Esophagus muscularis mucosa (tissue), 4 donors: Measurements from ENCODE around the gene CCNG2.

Experiments
- EP300 ChIP-seq: sonication (generic); formaldehyde crosslinking; IDR thresholded peaks from one replicate; pipeline ENCODE4 v1.6.1; 2017; ENCODE audit warnings: antibody characterized with exemption
- POLR2A ChIP-seq: fragments of 450-650 bp; IDR thresholded peaks from one replicate; pipeline ENCODE4 v1.6.1; 2017; ENCODE audit warnings: antibody characterized with exemption, moderate library complexity, mild to moderate bottlenecking, low read depth
- POLR2AphosphoS5 ChIP-seq, 2 donors: sonication (generic); formaldehyde crosslinking; IDR thresholded peaks; one replicate each; pipeline ENCODE4 v1.6.1; 2017; ENCODE audit warnings: antibody characterized with exemption in 2 of 2
- TF ChIP-seq, protein P1 (sequence below), 3 experiments: fragments of 200-600 bp in 2 of 3; fragments of 450-650 bp in 1 of 3; sonication (generic) in 2 of 3; IDR thresholded peaks; one replicate each; pipeline ENCODE4 v1.5.1; 2017 to 2019; ENCODE audit warnings: antibody characterized with exemption in 3 of 3, mild to moderate bottlenecking in 2 of 3, moderate library complexity in 1 of 3

DNA sequence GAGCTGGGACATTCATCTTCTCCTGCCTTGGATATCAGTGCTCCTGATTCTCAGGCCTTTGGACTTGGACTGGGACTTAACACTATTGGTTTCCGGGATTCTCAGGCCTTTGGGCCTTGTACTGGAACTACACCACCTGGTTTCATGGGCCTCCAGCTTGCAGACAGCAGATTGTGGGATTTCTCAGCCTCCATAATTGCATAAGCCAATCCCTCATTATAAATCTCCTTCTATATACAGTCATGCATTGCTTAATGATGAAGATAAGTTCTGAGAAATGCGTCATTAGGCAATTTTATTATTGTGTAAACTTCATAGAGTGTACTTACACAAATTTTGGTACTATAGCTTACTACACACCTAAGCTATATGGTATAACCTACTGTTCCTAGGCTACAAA lies 8.9 kb upstream of the CCNG2 start:
- TF ChIP-seq, protein P1, sequence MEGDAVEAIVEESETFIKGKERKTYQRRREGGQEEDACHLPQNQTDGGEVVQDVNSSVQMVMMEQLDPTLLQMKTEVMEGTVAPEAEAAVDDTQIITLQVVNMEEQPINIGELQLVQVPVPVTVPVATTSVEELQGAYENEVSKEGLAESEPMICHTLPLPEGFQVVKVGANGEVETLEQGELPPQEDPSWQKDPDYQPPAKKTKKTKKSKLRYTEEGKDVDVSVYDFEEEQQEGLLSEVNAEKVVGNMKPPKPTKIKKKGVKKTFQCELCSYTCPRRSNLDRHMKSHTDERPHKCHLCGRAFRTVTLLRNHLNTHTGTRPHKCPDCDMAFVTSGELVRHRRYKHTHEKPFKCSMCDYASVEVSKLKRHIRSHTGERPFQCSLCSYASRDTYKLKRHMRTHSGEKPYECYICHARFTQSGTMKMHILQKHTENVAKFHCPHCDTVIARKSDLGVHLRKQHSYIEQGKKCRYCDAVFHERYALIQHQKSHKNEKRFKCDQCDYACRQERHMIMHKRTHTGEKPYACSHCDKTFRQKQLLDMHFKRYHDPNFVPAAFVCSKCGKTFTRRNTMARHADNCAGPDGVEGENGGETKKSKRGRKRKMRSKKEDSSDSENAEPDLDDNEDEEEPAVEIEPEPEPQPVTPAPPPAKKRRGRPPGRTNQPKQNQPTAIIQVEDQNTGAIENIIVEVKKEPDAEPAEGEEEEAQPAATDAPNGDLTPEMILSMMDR (IDR thresholded peaks at IDR 0.05): no peak
- no peak for TF ChIP-seq EP300
- TF ChIP-seq POLR2AphosphoS5 (IDR thresholded peaks at IDR 0.05): no peak
- no peak for TF ChIP-seq POLR2A
